ENCODE results near the gene PRKD1.
"Not testable (repeated sequence)": the region's sequence is repeated elsewhere in the genome, so short reads cannot be mapped to it uniquely, and the experiment has no call there.

PRKD1 gene

DNA sequence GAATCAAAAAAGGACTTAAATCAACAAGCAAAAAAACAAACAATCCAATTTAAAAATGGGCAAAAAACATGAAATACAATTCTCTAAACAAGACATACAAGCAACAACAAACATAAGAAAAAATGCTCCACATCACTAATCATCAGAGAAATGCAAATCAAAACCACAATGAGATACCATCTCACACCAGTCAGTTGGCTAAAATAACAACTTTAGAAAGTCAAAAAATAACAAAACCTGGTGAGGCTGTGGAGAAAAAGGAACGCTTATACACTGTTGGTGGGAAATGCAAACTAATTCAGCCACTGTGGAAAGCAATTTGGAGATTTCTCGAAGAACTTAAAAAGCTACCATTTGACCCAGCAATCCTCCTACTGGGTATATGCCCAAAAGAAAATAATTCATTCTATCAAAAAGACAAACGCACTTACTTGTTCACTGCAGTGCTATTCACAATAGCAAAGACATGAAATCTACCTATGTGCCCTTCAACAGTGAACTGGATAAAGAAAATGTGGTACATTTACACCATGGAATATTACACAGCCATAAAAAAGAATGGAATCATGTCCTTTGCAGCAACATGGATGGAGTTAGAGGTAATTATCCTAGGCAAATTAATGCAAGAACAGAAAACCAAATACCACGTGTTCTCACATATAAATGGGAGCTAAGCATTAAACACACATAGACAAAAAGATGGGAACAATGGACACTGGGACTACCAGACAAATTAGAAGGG is 26.9 kb downstream of the PRKD1 start:
- no peak for DNase-seq (ENCODE audit: low read depth)

DNA sequence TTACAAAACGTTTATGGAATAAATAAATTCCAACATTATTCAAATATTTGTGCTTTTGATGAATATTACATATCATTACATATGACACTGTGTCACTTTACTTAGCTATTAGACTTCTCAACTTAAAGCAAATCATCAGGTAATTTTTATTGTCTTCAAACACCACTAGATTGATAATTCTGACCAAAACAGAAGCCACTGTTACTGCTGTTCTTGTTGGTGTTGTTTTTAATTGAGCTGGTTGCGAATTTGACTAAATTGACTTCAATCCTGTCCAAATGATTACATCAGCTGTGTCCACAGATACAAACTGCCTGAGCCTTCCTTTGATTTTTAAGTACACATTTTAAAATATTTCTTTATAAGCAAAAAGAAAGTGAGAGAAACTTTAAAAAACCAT is 29.2 kb downstream of the PRKD1 start:
- no peak for DNase-seq (ENCODE audit: low read depth)

DNA sequence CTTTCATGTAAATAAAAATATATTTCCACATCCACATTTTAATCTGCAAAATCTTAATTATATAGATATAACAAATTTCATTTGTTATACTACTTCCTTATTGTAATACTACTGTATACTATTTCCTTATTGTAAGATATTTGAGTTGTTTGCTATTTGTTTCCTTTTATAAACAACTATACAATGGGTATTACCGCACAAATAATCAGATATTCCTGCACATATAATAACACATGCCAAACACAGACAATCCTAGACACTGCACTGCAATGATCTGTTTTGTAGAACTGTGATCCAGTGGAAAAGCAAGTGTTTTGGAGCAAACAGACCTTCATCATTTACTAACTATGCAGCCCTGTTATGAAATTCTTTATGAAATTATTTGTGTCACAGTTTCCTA is 30.5 kb downstream of the PRKD1 start:
- no peak for DNase-seq (ENCODE audit: low read depth)

DNA sequence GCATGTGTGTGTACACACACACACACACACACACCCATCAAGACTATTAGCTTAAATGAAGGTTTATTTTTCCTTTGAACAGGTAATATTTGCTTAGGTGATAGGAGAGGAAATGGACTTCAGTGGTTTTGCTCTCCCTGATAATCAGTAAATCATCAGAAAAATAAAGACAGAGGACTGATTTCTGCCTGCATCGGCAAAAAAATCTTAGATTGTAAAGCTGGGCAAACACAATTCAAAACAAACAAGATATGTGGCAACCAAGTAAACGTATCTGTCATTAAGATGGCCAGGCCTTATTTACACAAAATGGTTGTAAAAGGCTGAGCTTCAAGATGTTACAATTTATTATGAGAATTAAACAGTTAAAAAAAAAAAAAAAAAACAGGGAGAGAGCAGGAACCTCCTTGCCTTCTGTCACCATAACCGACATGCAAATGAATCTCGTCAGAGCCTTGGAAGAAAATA is 31.3 kb downstream of the PRKD1 start:
- DNase-seq (ENCODE audit: low read depth), result no peak

DNA sequence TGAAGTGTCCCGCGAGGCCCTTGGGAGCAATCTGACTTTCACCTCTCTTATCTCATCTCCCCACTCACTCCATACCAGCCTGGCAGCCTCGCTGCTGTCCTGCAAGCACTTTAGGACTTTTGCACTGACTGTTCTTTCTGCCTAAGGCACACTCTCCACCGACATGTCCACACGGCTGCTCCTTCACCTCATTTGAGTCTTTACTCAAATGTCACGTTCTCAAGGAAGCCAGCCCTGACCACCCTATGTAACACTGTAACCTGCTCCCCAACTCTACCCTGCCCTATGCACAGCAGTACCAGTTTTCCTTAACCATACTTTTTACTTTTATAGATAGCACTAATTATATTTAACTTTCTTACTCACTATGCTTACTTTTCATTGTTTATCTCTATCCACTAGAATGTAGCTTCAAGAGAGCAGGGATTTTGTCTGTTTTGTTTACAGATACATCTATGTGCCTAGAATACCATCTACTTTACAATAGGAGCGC is 32.0 kb downstream of the PRKD1 start:
- DNase-seq (ENCODE audit: low read depth), result no peak

DNA sequence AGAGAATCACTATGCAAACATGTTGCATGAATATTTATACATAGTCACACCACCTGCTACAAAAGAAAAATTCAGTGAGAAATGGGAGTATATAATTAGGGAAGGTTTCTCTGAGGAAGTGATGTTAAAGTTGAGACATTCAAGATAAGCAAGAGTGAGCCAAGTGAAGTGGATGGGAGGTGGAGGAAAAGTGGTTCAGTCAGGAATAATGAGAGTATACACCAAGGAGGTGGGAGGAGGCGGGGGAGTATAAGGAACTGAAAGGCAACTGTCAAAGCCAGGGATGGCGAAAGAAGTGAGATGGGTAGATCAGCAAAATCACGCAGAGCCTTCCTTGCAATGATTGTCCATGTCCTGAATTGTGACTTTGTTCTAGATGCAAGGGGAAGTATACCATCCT is 33.7 kb downstream of the PRKD1 start:
- no peak for DNase-seq (ENCODE audit: low read depth)

DNA sequence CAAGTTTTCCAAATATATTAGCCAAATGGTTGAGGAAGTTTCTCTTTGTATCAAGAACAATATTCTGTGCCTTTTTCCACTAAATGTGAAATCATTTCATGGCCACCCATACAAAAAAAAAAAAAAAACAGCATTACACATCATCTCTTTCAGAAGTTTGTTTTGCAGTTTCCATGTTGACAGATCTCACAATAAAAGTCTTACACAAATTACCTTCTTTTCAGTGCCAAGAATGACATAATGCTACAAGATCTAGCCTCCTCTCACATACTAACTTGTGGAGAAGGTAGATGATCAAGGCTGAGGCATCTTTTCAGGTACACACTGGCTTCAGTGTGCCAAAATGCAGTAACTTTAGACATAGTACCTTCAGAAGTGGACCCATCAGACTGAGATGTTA is 35.3 kb downstream of the PRKD1 start:
- no peak for DNase-seq (ENCODE audit: low read depth)

DNA sequence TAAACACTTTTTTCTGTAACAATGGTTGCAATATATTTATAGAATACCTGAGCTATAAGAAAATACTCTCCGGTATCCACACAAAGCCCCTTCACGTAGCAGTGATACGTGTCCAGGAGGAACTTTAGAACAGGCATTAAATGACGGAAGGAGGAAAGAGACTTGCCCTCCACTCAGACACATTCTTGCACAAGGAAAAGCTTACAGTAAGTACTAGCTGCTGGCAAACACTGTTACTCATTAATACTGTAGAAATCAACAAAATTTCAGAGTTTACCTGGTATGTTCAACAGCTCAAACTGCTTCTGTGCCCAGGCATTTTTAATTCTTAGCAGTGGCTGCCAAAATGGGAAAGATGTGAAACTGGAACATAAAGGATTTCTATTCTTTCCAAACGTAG is 41.7 kb downstream of the PRKD1 start:
- DNase-seq (ENCODE audit: low read depth), result no peak

DNA sequence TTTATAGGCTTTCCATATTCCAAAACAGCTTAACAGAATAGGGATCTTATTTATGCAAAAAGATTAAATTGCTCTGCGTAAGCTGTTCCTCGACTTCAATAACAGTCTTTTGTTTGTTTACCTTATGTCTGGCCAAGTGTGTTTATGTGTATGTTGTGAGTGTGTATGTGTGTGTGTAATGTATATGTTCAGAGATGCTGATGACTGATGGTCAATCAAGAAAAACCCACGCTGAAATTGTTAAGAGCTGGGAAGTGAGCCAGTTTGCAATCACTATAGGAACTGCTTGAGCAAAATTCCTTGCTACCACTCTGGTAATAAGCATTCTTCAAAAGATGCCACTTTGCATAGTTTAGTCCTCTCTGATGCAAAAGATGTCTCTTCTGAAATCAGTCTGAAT is 59.6 kb downstream of the PRKD1 start:
- DNase-seq (ENCODE audit: low read depth), result no peak

DNA sequence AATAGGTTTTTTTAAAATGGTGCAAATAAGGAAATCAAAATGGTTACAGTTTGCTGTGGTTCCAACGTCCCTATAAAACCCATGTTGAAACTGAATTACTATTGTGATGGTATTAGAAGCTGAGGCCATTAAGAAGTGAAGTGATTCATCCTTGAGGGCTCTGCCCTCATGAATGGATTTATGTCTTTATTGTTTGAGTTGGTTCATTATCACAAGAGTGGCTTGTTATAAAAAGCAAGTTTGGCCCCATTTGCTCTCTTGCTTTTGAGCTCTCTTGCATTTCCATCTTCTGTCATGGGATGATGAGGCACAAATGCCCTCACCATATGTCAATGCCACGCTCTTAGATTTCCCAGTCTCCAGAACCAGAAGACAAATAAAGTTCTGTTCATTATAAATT is 62.3 kb downstream of the PRKD1 start:
- no peak for DNase-seq (ENCODE audit: low read depth)

DNA sequence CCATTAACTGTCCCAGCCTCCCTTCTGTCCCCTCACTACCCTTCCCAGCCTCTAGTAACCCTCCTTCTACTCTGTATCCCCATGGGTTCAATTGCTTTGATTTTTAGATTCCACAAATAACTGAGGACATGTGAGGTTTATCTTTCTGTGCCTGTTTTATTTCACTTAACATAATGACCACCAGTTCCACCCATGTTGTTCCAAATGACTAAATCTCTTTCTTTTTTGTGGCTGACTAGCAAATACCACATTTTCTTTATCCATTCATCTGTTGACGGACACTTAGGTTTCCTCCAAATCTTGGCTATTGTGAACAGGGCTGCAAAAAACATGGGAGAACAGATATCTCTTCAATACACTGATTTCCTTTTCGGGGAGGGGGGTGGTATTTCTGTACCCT is 65.7 kb downstream of the PRKD1 start:
- DNase-seq (ENCODE audit: low read depth), result no peak

DNA sequence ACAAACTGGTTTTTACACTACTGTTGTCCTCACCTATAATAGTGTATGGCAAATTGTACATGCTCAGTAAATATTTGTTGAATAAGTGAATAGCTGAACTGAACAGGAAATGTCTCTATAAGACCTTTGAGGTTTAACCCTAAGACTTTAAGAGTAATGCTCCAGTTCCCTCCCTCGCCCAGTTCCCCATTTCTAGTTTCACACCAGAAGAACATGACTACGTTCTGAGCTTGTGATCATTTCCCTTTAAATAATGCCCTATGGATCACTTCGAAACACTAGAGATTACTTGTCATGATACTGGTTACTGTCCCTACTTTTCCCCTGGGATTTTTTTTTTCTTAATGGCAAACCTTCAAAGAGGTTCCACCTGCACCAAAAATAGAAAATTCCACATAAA is 69.3 kb downstream of the PRKD1 start:
- DNase-seq (ENCODE audit: low read depth), result no peak

DNA sequence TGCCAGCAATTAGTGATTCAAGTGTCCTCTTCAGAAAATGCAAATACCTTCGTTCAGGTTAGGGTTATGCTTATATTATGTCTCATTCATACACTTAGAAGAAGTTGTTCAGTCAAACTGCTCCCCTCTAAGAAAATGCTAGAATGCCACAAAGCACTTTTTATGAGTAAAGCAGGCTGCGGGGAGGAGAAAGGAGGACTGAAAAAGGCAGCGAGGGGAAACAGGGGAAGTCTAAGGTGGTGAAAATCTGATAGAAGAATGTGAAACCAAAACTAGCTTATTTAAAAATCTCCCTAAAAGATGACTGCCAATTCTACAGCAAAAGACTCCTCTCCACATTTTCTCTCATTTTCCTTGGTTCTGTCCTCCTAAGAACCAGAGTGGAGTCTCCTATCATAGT is 70.1 kb downstream of the PRKD1 start:
- no peak for DNase-seq (ENCODE audit: low read depth)

DNA sequence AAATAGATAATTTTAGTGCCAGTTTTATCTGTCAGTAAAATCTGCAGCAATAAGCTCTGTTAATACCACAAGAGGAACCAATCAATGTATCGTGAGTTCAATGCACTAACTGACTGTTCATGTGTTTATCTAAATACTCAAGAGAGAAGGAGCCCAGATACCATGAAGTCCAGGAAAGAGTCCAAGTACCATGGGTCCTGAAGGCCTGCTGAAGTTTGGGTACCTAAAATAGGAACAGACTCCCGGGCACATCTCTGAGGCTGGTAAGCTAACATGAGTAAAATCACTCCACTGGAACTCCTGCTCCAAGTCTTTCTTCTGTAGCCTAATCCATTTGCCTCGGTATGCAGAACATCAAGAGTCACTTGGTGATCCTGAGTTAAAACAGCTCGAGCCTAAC is 71.1 kb downstream of the PRKD1 start:
- no peak for DNase-seq (ENCODE audit: low read depth)

DNA sequence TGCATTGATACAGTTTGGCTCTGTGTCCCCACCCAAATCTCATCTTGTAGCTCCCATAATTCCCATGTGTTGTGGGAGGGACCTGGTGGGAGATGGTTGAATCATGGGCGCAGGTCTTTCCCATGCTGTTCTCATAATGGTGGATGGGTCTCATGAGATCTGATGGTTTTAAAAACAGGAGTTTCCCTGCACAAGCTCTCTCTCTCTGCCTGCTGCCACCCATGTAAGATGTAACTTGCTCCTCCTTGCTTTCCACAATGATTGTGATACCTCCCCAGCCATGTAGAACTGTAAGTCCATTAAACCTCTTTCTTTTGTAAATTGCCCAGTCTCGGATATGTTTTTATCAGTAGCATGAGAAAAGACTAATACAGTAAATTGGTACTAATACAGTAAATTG is 74.0 kb downstream of the PRKD1 start:
- not testable (repeated sequence) for DNase-seq (ENCODE audit: low read depth)

DNA sequence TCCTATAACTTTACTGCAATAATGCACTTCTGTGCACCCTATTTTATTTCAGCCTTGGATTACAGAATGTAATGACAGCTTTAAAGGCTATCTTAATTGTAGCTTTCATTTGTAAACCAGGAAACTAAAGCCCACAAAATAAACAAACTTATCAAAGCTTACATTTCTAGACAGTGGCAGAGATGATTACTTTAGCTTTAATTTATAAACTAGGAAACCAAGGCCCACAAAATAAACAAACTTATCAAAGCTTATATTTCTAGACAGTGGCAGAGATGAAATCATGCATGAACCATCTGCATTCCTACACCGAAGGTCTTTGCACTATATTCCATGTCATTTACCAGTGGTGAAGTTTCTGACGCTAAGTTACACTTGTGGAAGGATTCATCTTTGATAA is 74.4 kb downstream of the PRKD1 start:
- DNase-seq (ENCODE audit: low read depth), result no peak

DNA sequence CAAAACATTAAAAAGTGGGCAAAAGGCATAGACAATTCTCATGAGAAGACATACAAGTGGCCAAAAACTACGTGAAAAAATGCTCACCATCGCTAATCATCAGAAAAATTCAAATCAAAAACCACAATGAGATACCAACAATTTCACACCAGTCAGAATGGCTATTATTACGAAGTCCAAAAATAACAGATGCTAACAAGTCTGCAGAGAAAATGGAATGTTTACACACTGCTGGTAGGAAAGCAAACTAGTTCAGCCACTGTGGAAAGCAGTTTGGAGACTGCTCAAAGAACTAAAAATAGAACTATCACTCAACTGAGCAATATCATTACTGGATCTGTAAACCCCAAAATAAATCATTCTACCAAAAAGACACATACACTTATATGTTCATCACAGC is 76.2 kb downstream of the PRKD1 start:
- DNase-seq (ENCODE audit: low read depth), result no peak

DNA sequence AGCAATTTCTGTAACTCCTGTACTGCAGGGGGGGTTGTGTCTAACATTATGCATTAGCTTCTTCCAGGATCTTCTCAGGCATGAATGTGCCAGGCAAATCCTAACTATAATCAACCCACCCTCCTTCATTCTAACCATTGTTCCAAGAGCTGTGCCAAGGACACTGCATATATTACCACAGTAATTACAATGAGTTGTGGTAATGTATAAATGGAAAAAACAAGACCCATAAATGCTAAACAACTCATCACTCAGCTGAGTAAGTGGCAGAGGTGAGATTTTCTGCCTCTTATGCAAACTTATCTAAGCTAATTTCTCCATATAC is 80.6 kb downstream of the PRKD1 start:
- no peak for DNase-seq (ENCODE audit: low read depth)

DNA sequence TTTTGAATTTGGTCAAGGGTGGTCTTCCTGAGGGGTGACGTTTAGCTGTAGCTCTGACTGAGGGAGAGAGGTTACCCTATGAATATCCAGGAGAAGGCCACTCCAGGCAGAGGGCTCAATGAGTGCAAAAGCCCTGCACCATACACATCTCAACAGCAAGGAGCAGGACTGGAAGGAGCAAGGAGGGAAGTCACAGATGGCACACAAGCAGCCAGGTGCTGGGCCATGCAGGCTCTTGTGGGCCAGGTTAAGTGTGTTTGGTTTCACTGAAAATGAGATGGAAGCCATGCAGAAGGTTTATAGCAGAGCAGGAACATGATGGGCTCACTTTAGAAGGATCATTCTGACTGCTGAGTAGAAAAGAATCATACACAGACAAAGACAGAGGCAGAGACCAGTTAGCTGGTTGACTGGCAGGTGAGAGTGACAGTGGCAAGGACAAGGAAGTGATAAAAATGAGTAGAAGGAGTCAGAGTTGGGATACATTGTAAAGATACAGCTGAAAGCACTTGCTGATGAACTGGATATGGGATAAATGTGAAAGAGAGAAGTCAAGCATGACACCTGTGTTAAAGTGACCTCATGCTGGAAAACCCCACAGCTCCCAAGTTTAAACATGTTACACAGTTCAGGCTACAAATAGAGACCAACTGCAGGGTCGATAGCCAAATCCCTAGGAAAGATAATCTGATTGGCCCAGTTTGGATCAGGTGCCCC is 81.2 kb downstream of the PRKD1 start:
- no peak for DNase-seq (ENCODE audit: low read depth)

DNA sequence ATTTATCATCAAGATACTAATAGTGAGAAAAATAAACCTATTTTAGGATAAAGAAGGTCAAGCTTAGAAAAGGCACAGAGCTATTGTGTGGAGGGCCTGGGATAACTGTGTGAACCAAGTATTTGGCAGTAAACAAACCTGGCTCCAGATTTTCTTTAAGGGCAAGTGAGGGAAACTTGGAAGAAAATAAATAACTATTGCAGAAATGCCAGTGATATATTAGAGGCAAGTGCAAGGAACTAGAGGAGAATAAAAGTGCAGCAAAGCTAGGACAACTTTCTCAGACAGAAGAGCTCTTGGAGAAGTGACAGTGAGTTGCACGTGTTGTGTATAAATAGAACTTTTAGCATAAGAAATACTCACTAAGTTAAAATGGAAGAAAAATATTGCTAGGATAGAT is 83.7 kb downstream of the PRKD1 start:
- no peak for DNase-seq (ENCODE audit: low read depth)

DNA sequence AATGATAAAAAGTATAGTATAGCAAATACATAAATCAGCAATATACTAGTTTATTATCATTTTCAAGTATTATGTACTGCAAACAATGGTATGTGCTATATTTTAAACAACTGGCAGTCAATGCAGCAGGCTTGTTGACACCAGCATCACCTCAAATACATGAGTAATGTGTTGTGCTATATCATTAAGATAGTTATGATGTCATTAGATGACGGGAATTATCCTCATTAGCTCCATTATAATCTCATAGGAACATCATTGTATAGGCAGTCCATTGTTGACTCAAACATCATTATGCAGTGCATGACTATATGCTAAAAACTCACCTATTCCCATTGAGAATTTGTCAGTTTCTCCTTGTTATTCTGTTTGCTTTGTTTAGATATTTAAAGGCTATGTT is 85.4 kb downstream of the PRKD1 start:
- DNase-seq (ENCODE audit: low read depth), result no peak

DNA sequence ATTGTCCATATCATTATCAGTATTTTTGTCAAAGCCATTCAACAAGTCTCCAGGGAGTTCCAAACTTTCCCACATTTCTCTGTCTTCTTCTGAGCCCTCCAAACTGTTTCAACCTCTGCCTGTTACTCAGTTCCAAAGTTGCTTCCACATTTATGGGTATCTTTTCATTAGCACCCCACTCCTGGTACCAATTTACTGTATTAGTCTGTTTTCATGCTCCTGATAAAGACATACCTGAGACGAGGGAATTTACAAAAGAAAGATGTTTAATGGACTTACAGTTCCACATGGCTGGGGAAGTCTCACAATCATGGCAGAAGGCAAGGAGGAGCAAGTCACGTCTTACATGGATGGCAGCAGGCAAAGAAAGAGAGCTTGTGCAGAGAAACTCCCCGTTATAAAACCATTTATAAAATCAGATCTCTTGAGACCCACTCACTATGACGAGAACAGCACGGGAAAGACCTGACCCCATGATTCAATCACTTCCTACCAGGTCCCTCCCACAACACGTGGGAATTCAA is 87.2 kb downstream of the PRKD1 start:
- DNase-seq (ENCODE audit: low read depth), result not testable (repeated sequence)

DNA sequence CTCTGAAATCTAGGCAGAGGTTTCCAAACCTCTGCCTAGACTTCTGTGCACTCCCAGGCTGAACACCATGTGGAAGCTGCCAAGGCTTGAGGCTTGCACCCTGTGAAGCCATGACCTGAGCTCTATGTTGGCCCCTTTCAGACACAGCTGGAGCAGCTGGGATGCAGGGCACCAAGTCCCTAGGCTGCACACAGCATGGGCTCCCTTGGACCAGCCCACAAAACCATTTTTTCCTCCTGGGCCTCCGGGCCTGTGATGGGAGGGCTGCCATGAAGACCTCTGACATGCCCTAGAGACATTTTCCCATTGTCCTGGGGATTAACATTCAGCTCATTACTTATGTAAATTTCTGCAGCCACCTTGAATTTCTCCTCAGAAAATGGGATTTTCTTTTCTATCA is 88.0 kb downstream of the PRKD1 start:
- not testable (repeated sequence) for DNase-seq (ENCODE audit: low read depth)

DNA sequence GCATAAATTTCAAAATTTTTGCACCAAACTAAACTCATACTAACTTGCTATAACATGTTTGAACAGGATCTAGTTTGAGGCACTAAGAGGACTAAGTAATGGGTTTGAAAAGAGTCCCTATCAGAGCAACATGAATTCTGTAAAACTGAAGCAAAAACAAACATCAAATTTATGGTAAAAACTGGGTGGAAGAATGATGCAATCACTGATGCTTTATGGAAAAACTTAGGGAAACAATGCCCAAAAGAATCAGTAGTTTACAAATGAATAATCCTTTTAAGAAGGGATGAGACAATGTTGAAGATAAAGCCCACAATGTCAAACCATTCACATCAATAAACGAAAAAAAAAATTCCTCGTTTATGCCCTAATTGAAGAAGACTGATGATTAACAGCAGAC is 88.9 kb downstream of the PRKD1 start:
- DNase-seq (ENCODE audit: low read depth), result no peak
